ENCODE data around the gene HAUS7.

The HAUS7 gene

GRCh38 chrX:153470411-153471363 is at the start of gene HAUS7:
TSS of gene HAUS7 (minus strand) at chrX:153470576. CDS start at chrX:153470557, 19 bp downstream.
- peak; percentile 88 for DNase-seq

GRCh38 chrX:153519569-153520286 is 49.4 kb upstream of the HAUS7 start:
- DNase-seq = no peak

GRCh38 chrX:153517946-153518834 is 47.8 kb upstream of the HAUS7 start:
- no peak for DNase-seq

GRCh38 chrX:153517423-153517822 is 47.0 kb upstream of the HAUS7 start, which contains the start of gene ATP2B3:
TSS of gene ATP2B3 (plus strand) at chrX:153517642. CDS start at chrX:153536248, 18,606 bp downstream.
- no peak for DNase-seq

- no peak for DNase-seq
Observed at GRCh38 chrX:153516073-153516472, 45.7 kb upstream of the HAUS7 start.

GRCh38 chrX:153515435-153515834 is 45.1 kb upstream of the HAUS7 start:
- no peak for DNase-seq

- DNase-seq = no peak
Observed at GRCh38 chrX:153514259-153514658, 43.9 kb upstream of the HAUS7 start.

GRCh38 chrX:153513265-153513664 is 42.9 kb upstream of the HAUS7 start:
- no peak for DNase-seq

- no peak for DNase-seq
Observed at GRCh38 chrX:153512501-153512893, 42.1 kb upstream of the HAUS7 start.

- DNase-seq = no peak
Observed at GRCh38 chrX:153511784-153512500, 41.6 kb upstream of the HAUS7 start.

- DNase-seq = no peak
Observed at GRCh38 chrX:153510383-153510782, 40.0 kb upstream of the HAUS7 start.

- no peak for DNase-seq
Observed at GRCh38 chrX:153509592-153509991, 39.2 kb upstream of the HAUS7 start.

GRCh38 chrX:153507484-153508178 is 37.3 kb upstream of the HAUS7 start:
- DNase-seq = peak; percentile 84

- no peak for DNase-seq
Observed at GRCh38 chrX:153505361-153505760, 35.0 kb upstream of the HAUS7 start.

GRCh38 chrX:153504445-153505016 is 34.2 kb upstream of the HAUS7 start:
- DNase-seq = no peak

GRCh38 chrX:153502796-153503195 is 32.4 kb upstream of the HAUS7 start:
- DNase-seq = no peak

GRCh38 chrX:153502131-153502530 is 31.8 kb upstream of the HAUS7 start:
- no peak for DNase-seq

- no peak for DNase-seq
Observed at GRCh38 chrX:153501530-153501929, 31.2 kb upstream of the HAUS7 start.

- no peak for DNase-seq
Observed at GRCh38 chrX:153500676-153501280, 30.4 kb upstream of the HAUS7 start.

- no peak for DNase-seq
Observed at GRCh38 chrX:153499876-153500275, 29.5 kb upstream of the HAUS7 start.

- DNase-seq = no peak
Observed at GRCh38 chrX:153499341-153499740, 29.0 kb upstream of the HAUS7 start.
